WTC11 (cell line): Measurements from ENCODE around the gene SLC44A1. TPM values are rescaled to one million over a fixed set of nuclear protein-coding genes. Genes with fewer than 3 reads are reported as not detected.

ENCODE experiments used
- ATAC-seq: fragments of 200-7000 bp; cut with Tn5 transposase; 2 replicates; pipeline ENCODE4 v1.10.0; 2021; ENCODE audit warnings: mild to moderate bottlenecking, moderate library complexity
- CTCF ChIA-PET: fragments of 300-600 bp; sonication (Branson Sonifier 250); formaldehyde crosslinking; loops from one replicate; lab custom pipeline; 2021; ENCODE audit warnings: antibody characterized with exemption; lab: Charles Lee
- POLR2A ChIA-PET: fragments of 350-600 bp; sonication (Branson Sonifier 250); formaldehyde crosslinking; loops from one replicate; lab custom pipeline; 2021; ENCODE audit warnings: antibody characterized with exemption; lab: Charles Lee
- DNase-seq: peaks from one replicate; pipeline ENCODE4 v3.0.0; 2021; ENCODE audit warnings: low spot score
- H3K27ac Mint-ChIP-seq: 2 replicates; pipeline ENCODE4 v1.8.0; 2021; ENCODE audit warnings: mixed read lengths
- H3K27me3 Mint-ChIP-seq: 2 replicates; pipeline ENCODE4 v1.8.0; 2021; ENCODE audit warnings: low read depth, mild to moderate bottlenecking, moderate library complexity, mixed read lengths
- H3K36me3 Mint-ChIP-seq: 2 replicates; pipeline ENCODE4 v1.8.0; 2021; ENCODE audit warnings: mixed read lengths
- H3K4me1 Mint-ChIP-seq: 2 replicates; pipeline ENCODE4 v1.8.0; 2022; ENCODE audit warnings: mixed read lengths
- H3K4me3 Mint-ChIP-seq: 2 replicates; pipeline ENCODE4 v1.8.0; 2021; ENCODE audit warnings: mild to moderate bottlenecking, moderate library complexity, mixed read lengths
- H3K9me3 Mint-ChIP-seq: 2 replicates; pipeline ENCODE4 v1.8.0; 2021; ENCODE audit warnings: mixed read lengths
- ARID4B ChIP-seq: sonication (generic); formaldehyde crosslinking; IDR thresholded peaks from 2 replicates; pipeline ENCODE4 v1.8.0; 2023; ENCODE audit warnings: missing genetic modification reagents, mild to moderate bottlenecking, borderline replicate concordance
- CREM ChIP-seq: sonication (generic); formaldehyde crosslinking; IDR thresholded peaks from 2 replicates; pipeline ENCODE4 v1.8.1; 2022; ENCODE audit warnings: mild to moderate bottlenecking, missing genetic modification reagents, moderate library complexity
- E2F4 ChIP-seq: sonication (generic); formaldehyde crosslinking; IDR thresholded peaks from 2 replicates; pipeline ENCODE4 v1.8.1; 2022; ENCODE audit warnings: low read depth, mild to moderate bottlenecking, moderate library complexity, missing genetic modification reagents, borderline replicate concordance
- FOXP4 ChIP-seq: sonication (generic); formaldehyde crosslinking; IDR thresholded peaks from 2 replicates; pipeline ENCODE4 v1.8.0; 2022; ENCODE audit warnings: mild to moderate bottlenecking, missing genetic modification reagents
- GTF2I ChIP-seq: fragments of 250-450 bp; sonication (Bioruptor Pico); conservative IDR thresholded peaks from 2 replicates; pipeline ENCODE4 v1.4.0; 2021; ENCODE audit warnings: mild to moderate bottlenecking
- HMGXB4 ChIP-seq: sonication (generic); formaldehyde crosslinking; IDR thresholded peaks from 2 replicates; pipeline ENCODE4 v1.8.1; 2023; ENCODE audit warnings: mild to moderate bottlenecking, moderate library complexity, missing genetic modification reagents
- JAZF1 ChIP-seq: fragments of 250-450 bp; sonication (Bioruptor Pico); IDR thresholded peaks from 2 replicates; pipeline ENCODE4 v1.9.0; 2021; ENCODE audit warnings: moderate library complexity, mild to moderate bottlenecking, inconsistent platforms
- MLX ChIP-seq: sonication (generic); formaldehyde crosslinking; IDR thresholded peaks from 2 replicates; pipeline ENCODE4 v1.8.1; 2023; ENCODE audit warnings: mild to moderate bottlenecking, missing genetic modification reagents, moderate library complexity
- NFE2L1 ChIP-seq: sonication (generic); formaldehyde crosslinking; IDR thresholded peaks from 2 replicates; pipeline ENCODE4 v1.8.1; 2023; ENCODE audit warnings: missing genetic modification reagents
- SMAD3 ChIP-seq: sonication (generic); formaldehyde crosslinking; IDR thresholded peaks from 2 replicates; pipeline ENCODE4 v1.8.0; 2022; ENCODE audit warnings: missing genetic modification reagents, mild to moderate bottlenecking, borderline replicate concordance
- ZBTB21 ChIP-seq: sonication (generic); formaldehyde crosslinking; IDR thresholded peaks from 2 replicates; pipeline ENCODE4 v1.8.1; 2023; ENCODE audit warnings: mild to moderate bottlenecking, missing genetic modification reagents, borderline replicate concordance
- ZNF317 ChIP-seq: sonication (generic); formaldehyde crosslinking; IDR thresholded peaks from 2 replicates; pipeline ENCODE4 v1.8.1; 2023; ENCODE audit warnings: low read depth, mild to moderate bottlenecking, moderate library complexity, missing genetic modification reagents, borderline replicate concordance
- total RNA-seq: library from RNA; stranded (reverse); gene quantifications from 3 replicates; pipeline ENCODE4 v1.2.3, GENCODE V29; 2021
- TF ChIP-seq, protein P1 (sequence below): sonication (generic); formaldehyde crosslinking; IDR thresholded peaks from 2 replicates; pipeline ENCODE4 v1.8.1; 2023; ENCODE audit warnings: mild to moderate bottlenecking, missing genetic modification reagents
- TF ChIP-seq, protein P2 (sequence below): fragments of 250-450 bp; sonication (Bioruptor Pico); conservative IDR thresholded peaks from 2 replicates; pipeline ENCODE4 v1.9.0; 2021; ENCODE audit warnings: mild to moderate bottlenecking
- TF ChIP-seq, protein P3 (sequence below): sonication (generic); formaldehyde crosslinking; IDR thresholded peaks from 2 replicates; pipeline ENCODE4 v1.8.0; 2022; ENCODE audit warnings: mild to moderate bottlenecking, missing genetic modification reagents

The SLC44A1 gene
- total RNA-seq, 1 experiment from 2014 or later = 48.9 TPM

GRCh38 chr9:105220451-105220850, 24.0 kb upstream of the SLC44A1 start (continued):
- TF ChIP-seq FOXP4 (CRISPR knock-in tag) (no peak), MLX (no peak)

GRCh38 chr9:105223544-105224140, 20.8 kb upstream of the SLC44A1 start:
- ChIA-PET CTCF (no interaction called here), POLR2A (no interaction called here)
- peaks cover 2% of the 10 kb centered on the region; the same call in 1 of the 2 replicates for H3K27me3 Mint-ChIP-seq
- no peak overlapping the region for H3K4me3 Mint-ChIP-seq
- DNase-seq (no peak), ATAC-seq (no peak)
- peaks cover 29% of the 10 kb centered on the region for H3K36me3 Mint-ChIP-seq
- H3K27ac Mint-ChIP-seq = no peak overlapping the region
- peaks cover 32% of the 10 kb centered on the region for H3K9me3 Mint-ChIP-seq
- TF ChIP-seq ZNF317 (CRISPR knock-in tag) (peak; percentile 95), JAZF1 (CRISPR knock-in tag) (no peak)
- peaks cover 2% of the 10 kb centered on the region; the same call in 1 of the 2 replicates for H3K4me1 Mint-ChIP-seq

- no peak overlapping the region for H3K4me3 Mint-ChIP-seq
- H3K9me3 Mint-ChIP-seq = peaks cover 32% of the 10 kb centered on the region
- H3K36me3 Mint-ChIP-seq = peaks cover 29% of the 10 kb centered on the region
- DNase-seq = no peak
- POLR2A ChIA-PET = no interaction called here
- H3K27ac Mint-ChIP-seq = no peak overlapping the region
- CTCF ChIA-PET = no interaction called here
- peaks cover 2% of the 10 kb centered on the region; the same call in 1 of the 2 replicates for H3K4me1 Mint-ChIP-seq
- ATAC-seq = no peak
- peaks cover 2% of the 10 kb centered on the region; the same call in 1 of the 2 replicates for H3K27me3 Mint-ChIP-seq
- TF ChIP-seq SMAD3 = no peak
- no peak for TF ChIP-seq NFE2L1 (CRISPR knock-in tag)
- TF ChIP-seq HMGXB4 (CRISPR knock-in tag) = no peak
- TF ChIP-seq, protein P1, sequence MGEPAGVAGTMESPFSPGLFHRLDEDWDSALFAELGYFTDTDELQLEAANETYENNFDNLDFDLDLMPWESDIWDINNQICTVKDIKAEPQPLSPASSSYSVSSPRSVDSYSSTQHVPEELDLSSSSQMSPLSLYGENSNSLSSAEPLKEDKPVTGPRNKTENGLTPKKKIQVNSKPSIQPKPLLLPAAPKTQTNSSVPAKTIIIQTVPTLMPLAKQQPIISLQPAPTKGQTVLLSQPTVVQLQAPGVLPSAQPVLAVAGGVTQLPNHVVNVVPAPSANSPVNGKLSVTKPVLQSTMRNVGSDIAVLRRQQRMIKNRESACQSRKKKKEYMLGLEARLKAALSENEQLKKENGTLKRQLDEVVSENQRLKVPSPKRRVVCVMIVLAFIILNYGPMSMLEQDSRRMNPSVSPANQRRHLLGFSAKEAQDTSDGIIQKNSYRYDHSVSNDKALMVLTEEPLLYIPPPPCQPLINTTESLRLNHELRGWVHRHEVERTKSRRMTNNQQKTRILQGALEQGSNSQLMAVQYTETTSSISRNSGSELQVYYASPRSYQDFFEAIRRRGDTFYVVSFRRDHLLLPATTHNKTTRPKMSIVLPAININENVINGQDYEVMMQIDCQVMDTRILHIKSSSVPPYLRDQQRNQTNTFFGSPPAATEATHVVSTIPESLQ = no peak
- TF ChIP-seq, protein P2, sequence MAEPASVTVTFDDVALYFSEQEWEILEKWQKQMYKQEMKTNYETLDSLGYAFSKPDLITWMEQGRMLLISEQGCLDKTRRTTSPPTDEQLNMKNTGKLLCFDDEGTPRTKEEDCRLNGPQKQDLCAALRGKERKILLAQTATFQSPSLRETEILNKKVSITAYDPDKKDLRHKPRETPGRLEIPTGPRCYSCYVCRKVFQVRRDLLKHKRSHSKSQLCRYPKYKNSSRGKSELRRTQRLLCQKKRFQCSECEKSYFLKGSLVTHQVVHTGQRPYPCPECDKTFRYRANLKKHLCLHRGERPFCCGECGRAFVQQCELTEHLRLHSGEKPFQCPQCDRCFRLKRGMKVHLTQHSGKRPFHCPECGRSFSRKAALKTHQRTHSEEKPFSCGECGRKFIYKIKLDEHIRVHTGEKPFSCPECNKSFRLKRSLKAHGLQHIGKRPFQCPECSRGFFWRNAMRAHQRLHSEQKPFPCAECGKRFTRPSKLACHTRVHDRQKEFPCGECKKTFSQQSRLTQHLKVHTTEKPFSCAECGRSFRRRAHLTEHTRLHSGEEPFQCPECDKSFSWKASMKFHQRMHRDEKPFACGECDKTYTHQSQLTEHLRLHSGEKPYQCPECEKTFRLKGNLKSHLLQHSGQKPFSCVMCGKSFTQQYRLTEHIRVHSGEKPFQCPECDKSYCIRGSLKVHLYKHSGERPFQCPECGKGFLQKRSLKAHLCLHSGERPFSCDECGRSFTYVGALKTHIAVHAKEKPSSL = no peak
- no peak for TF ChIP-seq ZBTB21 (CRISPR knock-in tag)
- TF ChIP-seq, protein P3, sequence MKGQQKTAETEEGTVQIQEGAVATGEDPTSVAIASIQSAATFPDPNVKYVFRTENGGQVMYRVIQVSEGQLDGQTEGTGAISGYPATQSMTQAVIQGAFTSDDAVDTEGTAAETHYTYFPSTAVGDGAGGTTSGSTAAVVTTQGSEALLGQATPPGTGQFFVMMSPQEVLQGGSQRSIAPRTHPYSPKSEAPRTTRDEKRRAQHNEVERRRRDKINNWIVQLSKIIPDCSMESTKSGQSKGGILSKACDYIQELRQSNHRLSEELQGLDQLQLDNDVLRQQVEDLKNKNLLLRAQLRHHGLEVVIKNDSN (CRISPR knock-in tag) = no peak
- no peak for TF ChIP-seq ARID4B (CRISPR knock-in tag)
- TF ChIP-seq GTF2I (CRISPR knock-in tag) = no peak
- TF ChIP-seq JAZF1 (CRISPR knock-in tag) = no peak
- TF ChIP-seq CREM = no peak
- TF ChIP-seq E2F4 (CRISPR knock-in tag) = no peak
Measured at GRCh38 chr9:105226055-105226454, 18.4 kb upstream of the SLC44A1 start.
